Left kidney (tissue), 2 donors: ENCODE data around the gene IQSEC3. TPM values are rescaled to one million over a fixed set of nuclear protein-coding genes. Genes with fewer than 3 reads are reported as not detected.

Experiments
- DNase-seq: peaks from one replicate; pipeline ENCODE4 v3.0.0-alpha.2; 2013
- polyA plus RNA-seq: library from polyadenylated mRNA; unstranded; fragments of 120-200 nt; gene quantifications from one replicate; pipeline ENCODE4 v1.2.1, GENCODE V29; 2013; ENCODE audit not compliant: insufficient read length

The IQSEC3 gene
- polyA plus RNA-seq, 1 donor, result 10.8 TPM

GRCh38 chr12:163406-163986 lies 96.9 kb downstream of the IQSEC3 start:
- DNase-seq, result no peak

DNA sequence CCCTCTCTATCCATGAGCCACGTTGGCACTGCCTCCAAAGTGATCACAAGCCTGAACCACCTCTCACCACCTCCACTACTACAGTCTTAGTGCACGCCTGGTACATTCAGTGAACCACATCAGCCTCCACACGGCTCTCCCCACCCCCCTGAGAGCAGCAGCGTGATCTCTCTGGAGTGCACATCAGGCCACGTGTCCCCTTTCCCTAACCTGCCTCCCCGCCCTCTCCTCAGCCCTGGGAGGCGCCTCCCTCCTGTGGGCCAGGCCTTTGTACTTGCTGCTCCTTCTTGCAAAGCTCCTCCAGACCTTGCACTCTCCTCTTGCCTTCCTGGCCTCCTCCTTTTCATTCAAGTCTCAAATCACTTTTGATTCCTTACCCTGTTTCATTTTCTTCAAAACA lies 97.6 kb downstream of the IQSEC3 start:
- peak; percentile 72 for DNase-seq

DNA sequence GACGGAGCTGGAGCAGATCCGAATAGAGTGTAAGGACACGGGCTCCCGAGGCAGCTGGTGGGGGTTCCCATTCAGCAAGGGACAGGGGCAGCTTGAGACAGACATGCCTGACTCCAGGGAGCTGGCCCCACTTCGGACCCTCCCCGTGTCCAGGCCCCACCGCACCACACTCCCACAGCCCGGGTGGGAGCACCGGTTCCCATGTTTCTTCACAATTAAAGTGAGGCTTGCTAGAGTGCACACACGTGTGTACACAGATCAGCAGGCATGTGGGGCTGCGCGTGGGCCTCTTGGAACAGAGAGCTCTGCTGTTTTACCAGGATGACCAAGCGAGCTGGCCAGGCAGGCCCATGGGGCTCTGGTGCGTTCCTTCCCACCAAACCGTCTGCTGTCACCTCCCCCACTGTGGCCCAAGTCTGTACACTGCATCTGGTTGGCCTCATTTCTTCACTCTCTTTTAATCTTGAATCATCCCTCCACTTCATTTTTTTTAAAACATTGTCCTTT lies 99.3 kb downstream of the IQSEC3 start:
- no peak for DNase-seq

GRCh38 chr12:166425-167075 lies 100.0 kb downstream of the IQSEC3 start:
- no peak for DNase-seq

DNA sequence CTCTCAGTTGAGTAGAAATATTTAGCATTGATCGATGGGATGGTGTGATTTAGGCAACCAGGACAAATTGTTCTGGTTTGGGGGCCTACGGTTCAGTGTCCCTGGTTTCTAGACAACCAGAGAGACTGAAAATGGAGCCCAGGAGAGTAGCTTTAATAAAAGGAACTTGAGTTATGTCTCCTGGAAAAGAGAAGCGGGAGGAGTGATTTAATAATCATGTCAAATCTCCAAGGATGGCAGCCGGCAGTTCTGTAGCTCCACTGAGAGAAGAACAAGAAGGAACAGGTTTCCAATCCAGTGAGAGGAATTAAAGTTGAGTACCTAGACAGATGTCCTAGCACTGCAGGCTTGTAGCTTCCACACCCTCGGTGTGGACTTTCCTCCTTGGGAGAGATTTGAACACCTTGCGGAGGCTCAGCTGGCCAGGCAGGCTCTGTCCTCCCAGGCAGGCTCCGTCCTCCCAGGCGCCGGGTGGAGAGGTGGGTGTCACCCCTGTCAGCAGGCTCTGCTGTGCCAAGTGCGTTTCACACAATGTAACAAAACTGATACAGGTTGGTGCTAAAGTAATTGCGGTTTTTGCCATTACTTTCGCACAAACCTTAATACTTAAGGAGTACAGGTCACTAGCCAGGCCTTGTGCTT lies 101.5 kb downstream of the IQSEC3 start:
- no peak for DNase-seq

GRCh38 chr12:168763-169525 lies 102.4 kb downstream of the IQSEC3 start:
- no peak for DNase-seq

GRCh38 chr12:169528-170370 lies 103.2 kb downstream of the IQSEC3 start:
- DNase-seq, result no peak

GRCh38 chr12:170371-171225 lies 104.0 kb downstream of the IQSEC3 start:
- DNase-seq, result no peak

DNA sequence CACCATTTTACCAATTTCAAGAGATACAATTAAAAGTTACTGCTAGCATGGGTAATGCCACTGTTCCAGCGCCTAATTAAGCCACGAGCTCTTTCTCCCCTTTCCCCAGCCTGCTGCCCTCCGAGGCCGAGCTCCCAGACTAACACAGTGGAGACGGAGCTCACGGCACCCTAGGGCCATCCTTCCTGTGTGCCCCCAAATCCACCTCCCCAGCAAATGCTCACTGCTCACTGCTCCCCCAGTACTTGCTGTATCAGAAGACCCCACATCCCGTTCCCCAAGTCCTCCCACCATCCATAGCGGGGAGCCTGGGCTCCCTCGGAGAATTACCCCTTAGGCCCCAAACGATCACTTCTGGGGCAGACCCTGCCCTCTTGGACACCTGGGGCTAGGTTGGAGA lies 104.7 kb downstream of the IQSEC3 start:
- no peak for DNase-seq

- DNase-seq, result no peak
Observed at GRCh38 chr12:171743-172676, 105.4 kb downstream of the IQSEC3 start.

- DNase-seq, result no peak
Observed at GRCh38 chr12:172732-173161, 106.2 kb downstream of the IQSEC3 start.

DNA sequence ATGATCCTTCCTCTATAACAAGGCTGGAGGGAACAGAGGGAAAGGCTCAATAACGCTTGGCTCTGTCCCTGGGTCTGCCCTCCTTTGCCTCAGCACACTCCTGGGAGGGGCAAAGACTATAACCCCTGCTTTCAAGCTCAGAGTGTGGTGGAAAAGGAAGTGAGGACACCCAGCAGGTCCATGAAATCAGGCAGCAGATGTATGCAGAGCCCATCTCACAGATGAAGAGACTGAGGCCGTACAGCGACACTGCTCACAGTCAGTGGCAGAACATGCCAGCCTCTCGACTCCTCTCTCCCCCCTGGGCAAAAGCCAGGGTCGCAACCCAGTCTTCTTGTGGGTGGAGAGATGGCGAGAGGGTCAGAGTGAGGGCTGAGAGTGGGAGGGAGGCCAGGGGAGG lies 107.6 kb downstream of the IQSEC3 start:
- no peak for DNase-seq

GRCh38 chr12:174596-174995 lies 108.0 kb downstream of the IQSEC3 start:
- DNase-seq, result no peak

GRCh38 chr12:175250-175649 lies 108.7 kb downstream of the IQSEC3 start:
- DNase-seq, result no peak

- DNase-seq, result no peak
Observed at GRCh38 chr12:175759-176158, 109.2 kb downstream of the IQSEC3 start.

DNA sequence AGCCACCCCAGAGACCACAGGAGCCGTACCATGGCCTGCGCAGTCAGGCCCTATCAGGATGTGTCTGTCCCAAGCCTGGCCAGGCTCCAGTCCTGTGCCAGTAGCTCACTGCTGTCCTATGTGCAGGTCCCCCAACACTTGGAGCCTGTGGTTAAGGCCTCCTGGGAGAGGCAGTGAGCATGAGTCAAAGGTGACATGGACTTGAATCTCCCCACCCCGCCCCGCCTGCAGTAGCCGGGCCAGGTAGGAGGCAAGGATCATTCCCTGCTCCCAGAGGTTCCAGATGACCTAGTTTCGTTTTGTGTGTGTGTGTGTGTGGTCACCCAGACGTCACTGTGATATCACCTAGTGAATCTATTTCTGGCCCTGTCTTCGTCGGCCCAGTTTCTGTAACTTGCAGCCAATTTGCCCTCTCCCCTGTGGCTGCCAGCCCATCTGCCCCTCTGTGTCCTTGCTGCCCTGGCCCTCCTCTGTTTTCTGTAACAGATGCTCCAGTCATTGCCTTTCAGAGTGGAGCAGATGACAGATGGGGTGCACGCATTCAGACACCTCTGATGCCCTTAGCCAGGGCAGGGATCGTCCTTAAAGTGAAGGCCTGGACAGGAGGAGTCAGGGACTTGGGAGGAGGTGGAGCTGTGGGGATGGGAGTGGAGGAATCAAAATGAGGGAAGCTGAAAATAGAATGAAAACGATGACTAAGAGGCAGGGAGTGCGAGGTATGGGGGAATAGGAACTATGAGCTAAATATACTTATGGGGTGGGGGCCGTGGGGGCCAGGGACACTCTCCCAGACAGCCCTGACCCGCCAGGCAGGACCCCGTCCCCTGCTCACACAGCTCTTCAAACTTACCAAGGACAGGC lies 110.0 kb downstream of the IQSEC3 start:
- no peak for DNase-seq

DNA sequence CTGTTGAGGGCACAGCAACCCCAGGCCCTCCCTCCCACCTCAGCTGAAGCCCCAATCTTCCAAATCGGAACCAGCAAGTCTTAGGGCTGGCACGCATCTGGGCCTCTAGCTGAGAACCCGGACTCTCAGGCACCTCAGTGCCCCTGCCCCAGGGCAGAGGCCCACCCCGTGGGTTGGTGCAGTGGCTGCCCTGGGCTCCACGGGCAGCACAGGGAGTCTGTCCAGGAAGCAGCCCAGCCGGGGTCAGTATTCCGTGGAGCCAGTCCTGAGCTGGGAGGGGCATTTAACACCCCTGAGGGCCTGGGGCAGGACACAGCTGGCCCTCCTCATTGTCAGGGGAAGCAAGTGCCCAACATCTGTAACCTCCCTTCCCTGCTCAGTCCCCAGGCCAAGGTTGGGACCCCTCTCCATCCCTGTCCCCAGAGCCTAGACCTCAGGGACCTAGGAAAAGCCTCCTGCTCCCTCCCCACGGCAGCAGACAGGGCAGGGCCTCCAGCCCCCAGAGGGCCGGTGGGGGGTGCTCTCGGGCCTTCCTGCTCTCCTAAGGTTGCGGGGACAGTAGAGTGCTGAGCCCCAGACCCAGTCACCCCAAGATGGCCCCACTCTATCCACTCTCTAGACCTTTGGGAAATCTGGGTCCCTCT lies 110.9 kb downstream of the IQSEC3 start:
- DNase-seq, result no peak
